Thymus (tissue), 11 donors: ENCODE results near the gene CSF2. TPM values are rescaled to one million over a fixed set of nuclear protein-coding genes. Genes with fewer than 3 reads are reported as not detected.

Experiments used
- DNase-seq, 9 donors: peaks; one replicate each; pipeline ENCODE4 v3.0.0-alpha.2; 2013; ENCODE audit warnings: low spot score in 9 of 9, low read depth in 6 of 9, missing footprints in 1 of 9
- H3K27ac ChIP-seq, 2 donors: one replicate each; pipeline ENCODE4 v1.5.1; 2013; ENCODE audit warnings: control low read depth in 1 of 2, low read depth in 1 of 2, low read length in 1 of 2, mild to moderate bottlenecking in 1 of 2, moderate library complexity in 1 of 2
- H3K27me3 ChIP-seq, 2 donors: one replicate each; pipeline ENCODE4 v1.5.1; 2013; ENCODE audit warnings: low read length in 1 of 2; ENCODE audit not compliant: control insufficient read depth in 2 of 2, insufficient read depth in 1 of 2
- H3K36me3 ChIP-seq, 2 donors: one replicate each; pipeline ENCODE4 v1.5.1; 2013; ENCODE audit warnings: low read length in 1 of 2, mild to moderate bottlenecking in 1 of 2, moderate library complexity in 1 of 2; ENCODE audit not compliant: control insufficient read depth in 2 of 2, insufficient read depth in 2 of 2
- H3K4me1 ChIP-seq, 2 donors: one replicate each; pipeline ENCODE4 v1.5.1; 2013; ENCODE audit warnings: low read length in 2 of 2; ENCODE audit not compliant: control insufficient read depth in 2 of 2, insufficient read depth in 2 of 2
- H3K4me3 ChIP-seq, 2 donors: one replicate each; pipeline ENCODE4 v1.5.1; 2013; ENCODE audit warnings: low read length in 2 of 2, control low read depth in 1 of 2, mild to moderate bottlenecking in 1 of 2
- H3K9me3 ChIP-seq, 2 donors: one replicate each; pipeline ENCODE4 v1.5.1; 2013; ENCODE audit warnings: low read length in 1 of 2, mild to moderate bottlenecking in 1 of 2; ENCODE audit not compliant: control insufficient read depth in 2 of 2, insufficient read depth in 1 of 2
- WGBS: extraction: QIAGEN DNeasy Blood & Tissue Kit; methylation state at CpG from one replicate; pipeline ENCODE4 v1.1.7; 2013; 5-methylcytosine and 5-hydroxymethylcytosine counted together
- polyA plus RNA-seq: library from polyadenylated mRNA; stranded (reverse); fragments of 200-250 nt; gene quantifications from one replicate; pipeline ENCODE4 v1.2.3, GENCODE V29; 2013
- total RNA-seq: library from RNA; stranded (reverse); fragments of 120-200 nt; gene quantifications from one replicate; pipeline ENCODE4 v1.2.4, GENCODE V29; 2013
- donor health status: healthy.

CSF2 gene
- total and polyA plus RNA-seq, 2 donors = 0.09 to 0.71 TPM

DNA sequence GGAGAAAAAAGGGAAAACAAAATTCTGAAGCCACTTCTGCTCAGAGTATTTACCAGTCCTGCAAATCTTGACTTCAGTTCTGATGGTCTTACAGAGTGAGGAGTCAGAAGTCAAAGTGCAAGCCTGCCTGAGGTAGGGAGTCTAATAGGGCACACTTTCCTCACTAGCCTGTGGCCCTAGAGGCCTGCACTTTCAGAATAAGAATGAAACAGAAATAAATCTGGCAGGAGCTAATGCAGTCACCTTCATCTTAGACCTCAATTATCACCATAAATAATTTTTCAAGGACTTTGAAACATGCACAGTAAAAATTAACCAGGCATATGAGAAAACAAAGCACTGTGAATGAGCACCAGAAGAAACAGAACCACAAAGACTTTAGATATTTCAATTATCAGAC, 41.4 kb upstream of the CSF2 start:
- no peak overlapping the region for H3K27ac ChIP-seq
- no peak for DNase-seq

DNA sequence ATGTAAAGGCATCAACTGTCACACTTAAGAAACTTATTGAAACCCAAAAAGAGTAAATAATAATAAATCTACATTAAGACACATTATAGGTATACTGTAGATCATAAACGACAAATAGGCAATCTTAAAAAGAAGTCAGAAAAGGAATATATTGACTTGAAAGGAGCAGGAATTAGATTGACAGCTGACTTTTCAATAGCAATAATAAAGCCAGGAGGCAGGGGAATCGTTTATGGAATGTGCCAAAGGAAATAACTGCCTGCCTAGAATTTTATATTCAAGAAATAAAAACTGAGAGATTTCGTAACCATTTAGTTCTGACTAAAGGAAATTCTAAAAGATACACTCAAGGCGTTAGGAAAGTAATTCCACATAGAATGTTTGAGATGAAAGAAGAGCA, 40.5 kb upstream of the CSF2 start:
- H3K4me1 ChIP-seq = no peaks in the 10 kb centered on the region
- DNase-seq = no peak
- H3K27me3 ChIP-seq = no peaks in the 10 kb centered on the region
- WGBS = 72% methylated on average over 4 of the region's 4 CpGs
- no peak overlapping the region for H3K27ac ChIP-seq
- H3K9me3 ChIP-seq = no peaks in the 10 kb centered on the region
- no peak overlapping the region for H3K4me3 ChIP-seq
- no peaks in the 10 kb centered on the region for H3K36me3 ChIP-seq

More for the DNA sequence above, 41.4 kb upstream of the CSF2 start:
- H3K4me1 ChIP-seq = no peaks in the 10 kb centered on the region
- no peak overlapping the region for H3K4me3 ChIP-seq
- no peaks in the 10 kb centered on the region for H3K9me3 ChIP-seq
- H3K27me3 ChIP-seq = no peaks in the 10 kb centered on the region
- no peaks in the 10 kb centered on the region for H3K36me3 ChIP-seq

DNA sequence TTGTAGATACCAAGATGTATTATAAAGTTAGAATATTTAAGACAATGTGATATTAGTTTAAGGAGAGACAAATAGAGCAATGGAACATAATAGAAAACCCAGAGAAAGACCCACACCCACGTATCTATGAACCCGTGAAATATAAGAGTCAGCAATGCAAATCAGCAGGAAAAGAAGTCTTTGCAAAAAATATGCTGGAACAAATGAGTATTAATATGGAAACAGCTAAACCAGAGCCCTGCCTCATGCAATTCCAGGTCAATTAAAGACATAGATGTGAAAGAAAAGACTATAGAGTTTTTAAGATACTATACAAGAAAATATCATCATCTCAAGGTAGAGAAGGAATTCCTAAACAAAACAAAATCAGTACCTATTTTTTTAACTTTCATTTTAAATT, 36.2 kb upstream of the CSF2 start:
- Histone ChIP-seq H3K4me3 (no peak overlapping the region), H3K4me1 (no peaks in the 10 kb centered on the region), H3K9me3 (no peaks in the 10 kb centered on the region), H3K27ac (no peak overlapping the region), H3K27me3 (no peaks in the 10 kb centered on the region), H3K36me3 (no peaks in the 10 kb centered on the region)
- 85% methylated on average over 2 of the region's 2 CpGs for WGBS
- no peak for DNase-seq

DNA sequence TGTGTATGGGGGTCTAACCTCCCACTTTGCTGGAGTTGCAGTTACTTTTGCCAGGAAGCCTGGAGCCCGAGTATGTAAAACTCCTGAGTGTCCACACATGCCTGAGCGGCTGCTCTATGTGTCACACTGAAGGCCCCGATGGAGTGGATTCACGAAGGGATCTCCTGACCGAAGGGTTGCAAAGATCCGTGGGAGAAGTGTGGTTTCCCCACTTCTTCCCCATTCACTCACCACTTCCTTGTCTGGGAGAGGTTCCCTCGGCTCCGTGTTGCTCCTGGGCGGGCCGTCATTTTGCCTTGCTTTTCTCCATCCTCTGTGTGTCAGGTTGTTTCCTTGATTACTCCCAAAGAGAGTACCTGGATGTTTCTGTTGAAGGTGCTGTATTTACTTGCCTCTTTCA, 29.4 kb upstream of the CSF2 start:
- Histone ChIP-seq H3K9me3 (no peaks in the 10 kb centered on the region), H3K36me3 (no peaks in the 10 kb centered on the region), H3K4me1 (no peaks in the 10 kb centered on the region), H3K4me3 (no peak overlapping the region), H3K27ac (no peak overlapping the region), H3K27me3 (no peaks in the 10 kb centered on the region)
- 40% methylated on average over 10 of the region's 10 CpGs for WGBS
- DNase-seq = no peak

DNA sequence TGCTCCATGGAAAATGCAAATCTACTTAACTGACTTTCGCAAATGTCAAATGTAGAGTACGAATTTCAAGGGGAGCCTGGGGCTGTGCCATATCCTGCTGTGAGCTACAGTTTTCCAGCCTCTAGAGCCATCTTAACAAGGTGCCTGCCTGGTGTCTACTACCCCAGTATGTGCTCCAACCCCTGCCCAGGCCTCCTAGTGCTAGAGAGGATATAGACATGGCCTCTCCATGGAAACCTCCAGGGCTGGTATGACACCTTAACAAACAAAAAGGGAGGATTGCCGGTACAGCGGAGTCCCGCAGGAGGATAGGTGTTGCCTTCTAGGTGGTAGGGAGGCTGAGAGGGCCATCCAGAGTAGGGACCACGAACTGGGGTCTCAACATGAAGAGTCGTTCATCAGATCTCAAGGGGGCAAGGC, 26.7 kb upstream of the CSF2 start:
- Histone ChIP-seq H3K9me3 (no peaks in the 10 kb centered on the region), H3K27ac (no peak overlapping the region), H3K4me1 (no peaks in the 10 kb centered on the region), H3K4me3 (no peak overlapping the region), H3K36me3 (no peaks in the 10 kb centered on the region), H3K27me3 (no peaks in the 10 kb centered on the region)
- WGBS = 95% methylated on average over 7 of the region's 7 CpGs
- no peak for DNase-seq

DNA sequence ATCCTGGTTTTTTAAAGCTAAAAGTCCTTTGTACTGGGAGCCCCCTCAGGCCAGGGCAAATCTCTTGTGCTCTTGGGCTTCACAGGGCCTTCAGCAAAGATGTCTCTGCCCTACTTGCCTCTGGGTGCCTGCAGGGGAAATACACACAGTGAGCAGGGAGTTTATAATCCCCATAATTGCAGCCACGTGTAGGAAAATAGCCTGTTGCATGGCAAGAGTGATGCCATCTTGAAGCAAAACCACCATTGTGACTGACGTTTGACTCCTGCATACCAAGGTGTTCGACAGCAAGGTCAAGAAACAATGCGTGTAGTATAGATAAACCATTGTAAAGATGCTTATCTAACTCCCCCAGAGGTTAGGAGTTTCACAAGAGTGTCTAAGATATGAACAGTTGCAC, 24.5 kb upstream of the CSF2 start:
- no peaks in the 10 kb centered on the region for H3K36me3 ChIP-seq
- H3K9me3 ChIP-seq = no peaks in the 10 kb centered on the region
- H3K27me3 ChIP-seq = no peaks in the 10 kb centered on the region
- no peak for DNase-seq
- no peak overlapping the region for H3K27ac ChIP-seq
- no peaks in the 10 kb centered on the region for H3K4me1 ChIP-seq
- H3K4me3 ChIP-seq = no peak overlapping the region
- WGBS = 80% methylated on average over 4 of the region's 4 CpGs

DNA sequence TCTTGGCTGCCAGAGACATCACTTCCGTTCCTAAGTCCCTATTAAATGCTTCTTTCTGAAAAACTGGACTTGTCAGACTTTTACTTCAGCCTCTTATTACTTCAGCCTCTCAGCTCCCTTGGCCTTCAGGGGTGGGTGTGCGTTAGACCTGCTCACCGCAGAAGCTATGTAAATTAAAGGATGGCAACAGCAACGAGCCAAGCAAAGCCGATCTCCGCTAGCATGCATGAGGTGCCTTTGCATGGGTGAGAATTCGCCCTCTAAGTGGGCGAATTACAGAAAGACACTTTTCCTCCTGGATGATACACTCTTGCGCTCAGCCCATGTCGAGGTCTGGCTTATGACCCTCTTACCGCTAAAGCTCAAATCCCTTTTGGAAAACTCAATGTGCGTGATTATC, 24.0 kb upstream of the CSF2 start:
- DNase-seq = no peak
- 98% methylated on average over 12 of the region's 12 CpGs for WGBS
- Histone ChIP-seq H3K27ac (no peak overlapping the region), H3K4me1 (no peaks in the 10 kb centered on the region), H3K36me3 (no peaks in the 10 kb centered on the region), H3K27me3 (no peaks in the 10 kb centered on the region), H3K4me3 (no peak overlapping the region), H3K9me3 (no peaks in the 10 kb centered on the region)

DNA sequence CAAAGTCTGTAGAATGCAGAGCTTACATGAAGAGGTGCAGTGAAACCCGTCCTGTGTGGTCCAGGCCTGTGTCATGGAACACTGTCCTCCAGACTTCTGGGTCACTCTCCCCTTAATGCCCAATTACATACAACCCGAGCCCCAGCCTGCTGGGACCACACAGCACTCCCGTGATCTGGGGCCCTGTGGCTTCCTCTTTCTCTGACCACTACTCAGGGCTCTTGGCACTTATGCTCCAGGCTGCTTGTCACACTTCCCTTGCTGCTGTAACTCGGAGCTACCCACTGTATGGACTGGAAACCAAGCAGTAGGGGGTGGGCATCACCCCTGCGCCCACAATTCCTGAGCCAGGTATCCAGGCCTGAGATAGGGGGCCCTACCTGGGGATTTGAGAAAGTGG, 23.5 kb upstream of the CSF2 start:
- Histone ChIP-seq H3K4me3 (no peak overlapping the region), H3K4me1 (no peaks in the 10 kb centered on the region), H3K27ac (no peak overlapping the region), H3K36me3 (no peaks in the 10 kb centered on the region), H3K9me3 (no peaks in the 10 kb centered on the region), H3K27me3 (no peaks in the 10 kb centered on the region)
- WGBS = 39% methylated on average over 5 of the region's 5 CpGs
- DNase-seq = no peak

DNA sequence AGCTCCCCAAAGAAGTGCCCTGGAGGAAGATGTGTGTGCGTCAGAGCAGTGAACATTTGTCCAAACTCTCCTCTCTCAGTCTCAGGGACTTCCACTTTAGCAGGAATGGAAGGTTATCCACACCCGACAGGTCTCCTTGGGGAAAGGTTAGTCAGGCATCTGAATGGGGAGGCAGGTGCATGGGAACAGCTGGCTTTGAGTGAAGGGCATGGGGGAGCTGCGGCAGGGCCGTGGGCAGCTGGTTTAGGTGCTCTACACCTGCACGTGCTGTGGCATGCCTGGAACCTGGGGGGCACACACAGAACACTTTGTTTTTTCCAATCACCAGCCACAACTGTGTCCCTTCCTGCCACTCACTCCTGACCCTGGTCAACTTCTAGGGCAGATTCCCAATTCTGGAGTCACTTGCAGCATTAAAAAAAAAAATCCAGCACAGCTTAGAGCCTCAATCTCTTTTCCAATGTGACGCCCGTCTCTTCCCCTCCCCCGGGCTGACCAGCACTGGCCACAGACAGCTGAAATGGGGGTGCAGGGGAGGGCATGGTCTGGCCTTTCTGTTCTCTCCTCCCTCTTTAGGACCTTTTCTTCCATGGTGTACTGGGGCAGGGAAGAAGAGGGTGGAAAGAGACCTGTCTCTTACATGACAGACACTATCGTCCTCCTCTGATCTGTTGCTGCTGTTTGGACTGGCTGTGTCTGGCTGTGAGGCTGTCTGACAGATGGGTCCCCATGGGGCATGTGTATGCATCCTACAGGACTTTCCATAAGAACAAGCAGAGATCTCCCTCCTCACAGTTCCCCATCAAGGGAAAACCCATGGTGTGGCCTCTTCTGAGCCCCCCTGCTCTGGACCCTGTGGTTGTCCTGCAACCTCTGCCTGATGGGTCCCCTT, 22.7 kb upstream of the CSF2 start:
- H3K27ac ChIP-seq = no peak overlapping the region
- H3K9me3 ChIP-seq = no peaks in the 10 kb centered on the region
- no peaks in the 10 kb centered on the region for H3K27me3 ChIP-seq
- H3K4me1 ChIP-seq = peaks cover 0 to 1% of the 10 kb centered on the region in 2 donors
- no peaks in the 10 kb centered on the region for H3K36me3 ChIP-seq
- H3K4me3 ChIP-seq = no peak overlapping the region
- 87% methylated on average over 9 of the region's 9 CpGs for WGBS
- no peak for DNase-seq
